H1 (cell line): Measurements from ENCODE around the gene JAG1. TPM values are rescaled to one million over a fixed set of nuclear protein-coding genes. Genes with fewer than 3 reads are reported as not detected.

Experiments
- CTCF ChIA-PET: fragments of 300-600 bp; sonication (Branson Sonifier 250); formaldehyde crosslinking; loops from one replicate; lab custom pipeline; 2021; ENCODE audit not compliant: partially characterized antibody; lab: Charles Lee
- POLR2A ChIA-PET: fragments of 300-600 bp; sonication (Branson Sonifier 250); formaldehyde crosslinking; loops from one replicate; lab custom pipeline; 2021; ENCODE audit warnings: inconsistent platforms; ENCODE audit not compliant: partially characterized antibody; lab: Charles Lee
- DNase-seq, 2 experiments: peaks; one replicate each; pipeline versions ENCODE4 v3.0.0 to v3.0.0-alpha.2; 2010 to 2022; ENCODE audit warnings: low spot score in 2 of 2, low read depth in 1 of 2, mixed read lengths in 1 of 2
- FAIRE-seq: peaks from 2 replicates; lab custom pipeline; 2011; peaks lifted over from hg19 to GRCh38; lab: Jason Lieb, UNC
- H2AFZ ChIP-seq: 2 replicates; pipeline ENCODE4 v1.8.1; 2012; ENCODE audit warnings: low read length, inconsistent platforms
- H2AK5ac ChIP-seq: 2 replicates; pipeline ENCODE4 v1.6.1; 2013; ENCODE audit warnings: low read depth, low read length
- H2BK120ac ChIP-seq: replicated peaks from 2 replicates; pipeline ENCODE3; 2013; ENCODE audit warnings: low read depth, low read length, inconsistent platforms
- H2BK12ac ChIP-seq: 2 replicates; pipeline ENCODE4 v1.6.1; 2013; ENCODE audit warnings: low read depth, low read length
- H2BK15ac ChIP-seq: 2 replicates; pipeline ENCODE4 v1.6.1; 2013; ENCODE audit warnings: low read length
- H2BK20ac ChIP-seq: 2 replicates; pipeline ENCODE4 v1.6.1; 2013; ENCODE audit warnings: low read length
- H2BK5ac ChIP-seq: 2 replicates; pipeline ENCODE4 v1.6.1; 2013; ENCODE audit warnings: low read depth, low read length
- H3K14ac ChIP-seq: 2 replicates; pipeline ENCODE4 v1.6.1; 2013; ENCODE audit warnings: inconsistent platforms; ENCODE audit not compliant: insufficient read length
- H3K18ac ChIP-seq: 2 replicates; pipeline ENCODE4 v1.6.1; 2013; ENCODE audit warnings: low read length; ENCODE audit errors: extremely low read depth
- H3K23ac ChIP-seq: 2 replicates; pipeline ENCODE4 v1.6.1; 2013; ENCODE audit warnings: inconsistent platforms; ENCODE audit not compliant: insufficient read length
- H3K23me2 ChIP-seq: 2 replicates; pipeline ENCODE4 v1.6.1; 2013; ENCODE audit warnings: low read depth, low read length
- H3K27ac ChIP-seq: 2 replicates; pipeline ENCODE4 v1.6.1; 2011; ENCODE audit warnings: low read depth, low read length, inconsistent platforms
- H3K27me3 ChIP-seq, 4 experiments: replicated peaks in 1 of 4; 1 replicate in 1 of 4; 2 replicates in 3 of 4; pipeline versions ENCODE4 v1.6.1 to v1.8.1; 2011 to 2013; ENCODE audit warnings: low read length in 3 of 4, mild to moderate bottlenecking in 3 of 4, inconsistent platforms in 2 of 4, mixed read lengths in 2 of 4, moderate library complexity in 1 of 4; ENCODE audit not compliant: control insufficient read depth in 3 of 4, insufficient read depth in 3 of 4; ENCODE audit errors: extremely low read depth in 1 of 4
- H3K36me3 ChIP-seq, 4 experiments: 2 replicates each; pipeline versions ENCODE4 v1.6.1 to v1.8.1; 2011 to 2013; ENCODE audit warnings: mild to moderate bottlenecking in 4 of 4, low read length in 3 of 4, moderate library complexity in 2 of 4, control low read depth in 1 of 4, inconsistent platforms in 1 of 4; ENCODE audit not compliant: insufficient read depth in 4 of 4, control insufficient read depth in 2 of 4
- H3K4ac ChIP-seq: replicated peaks from 2 replicates; pipeline ENCODE3; 2013; ENCODE audit warnings: low read length, low read depth, mixed read lengths, inconsistent platforms; ENCODE audit not compliant: insufficient read length
- H3K4me1 ChIP-seq, 4 experiments: replicated peaks in 1 of 4; 1 replicate in 1 of 4; 2 replicates in 3 of 4; pipeline versions ENCODE4 v1.6.1 to v1.8.1; 2011 to 2013; ENCODE audit warnings: low read length in 3 of 4, inconsistent platforms in 2 of 4, mixed read lengths in 1 of 4; ENCODE audit not compliant: insufficient read depth in 4 of 4, control insufficient read depth in 3 of 4
- H3K4me2 ChIP-seq, 2 experiments: 2 replicates each; pipeline versions ENCODE4 v1.6.1 to v1.8.1; 2011 to 2013; ENCODE audit warnings: low read depth in 2 of 2, low read length in 2 of 2, control low read depth in 1 of 2, inconsistent platforms in 1 of 2, mild to moderate bottlenecking in 1 of 2; ENCODE audit not compliant: insufficient read depth in 1 of 2
- H3K4me3 ChIP-seq, 4 experiments: fragments of 200-600, 300-600 bp in 1 of 4; sonication (generic), shearing (Covaris generic), sonication (Bioruptor Twin) in 1 of 4; 2 replicates each; pipeline versions ENCODE4 v1.5.1 to v1.8.1; 2011 to 2016; ENCODE audit warnings: low read length in 4 of 4, low read depth in 3 of 4, control low read depth in 2 of 4, inconsistent platforms in 2 of 4, mild to moderate bottlenecking in 2 of 4, mixed read lengths in 1 of 4, moderate library complexity in 1 of 4; ENCODE audit not compliant: insufficient read depth in 2 of 4; ENCODE audit errors: extremely low read depth in 1 of 4
- H3K56ac ChIP-seq: replicated peaks from 2 replicates; pipeline ENCODE3; 2013; ENCODE audit warnings: low read depth, mild to moderate bottlenecking, mixed read lengths, low read length, inconsistent platforms; ENCODE audit not compliant: insufficient read length
- H3K79me1 ChIP-seq: 2 replicates; pipeline ENCODE4 v1.6.1; 2013; ENCODE audit warnings: low read depth, low read length, control low read depth
- H3K79me2 ChIP-seq, 2 experiments: 2 replicates each; pipeline versions ENCODE4 v1.6.1 to v1.8.1; 2012 to 2013; ENCODE audit warnings: low read length in 2 of 2, mild to moderate bottlenecking in 2 of 2, inconsistent platforms in 1 of 2; ENCODE audit not compliant: insufficient read depth in 2 of 2, control insufficient read depth in 1 of 2
- H3K9ac ChIP-seq, 4 experiments: replicated peaks in 1 of 4; 1 replicate in 1 of 4; 2 replicates in 3 of 4; pipeline versions ENCODE4 v1.6.1 to v1.8.1; 2011 to 2013; ENCODE audit warnings: low read depth in 3 of 4, low read length in 3 of 4, control low read depth in 2 of 4, mild to moderate bottlenecking in 2 of 4, moderate library complexity in 2 of 4, inconsistent platforms in 1 of 4; ENCODE audit errors: extremely low read depth in 1 of 4
- H3K9me3 ChIP-seq, 2 experiments: 2 replicates each; pipeline versions ENCODE4 v1.6.1 to v1.8.1; 2012 to 2013; ENCODE audit warnings: mild to moderate bottlenecking in 2 of 2, moderate library complexity in 2 of 2, control low read depth in 1 of 2, inconsistent platforms in 1 of 2, low read depth in 1 of 2, low read length in 1 of 2, mixed read lengths in 1 of 2; ENCODE audit not compliant: insufficient read depth in 2 of 2
- H4K20me1 ChIP-seq, 2 experiments: replicated peaks in 1 of 2; 2 replicates each; pipeline versions ENCODE3 to v1.8.1; 2011 to 2013; ENCODE audit warnings: inconsistent platforms in 2 of 2, low read length in 2 of 2, mild to moderate bottlenecking in 1 of 2; ENCODE audit not compliant: insufficient read depth in 2 of 2, control insufficient read depth in 1 of 2
- H4K5ac ChIP-seq: 2 replicates; pipeline ENCODE4 v1.6.1; 2013; ENCODE audit warnings: low read length, low read depth, mixed read lengths, inconsistent platforms; ENCODE audit not compliant: insufficient read length
- H4K8ac ChIP-seq: 2 replicates; pipeline ENCODE4 v1.8.0; 2013; ENCODE audit warnings: mild to moderate bottlenecking, moderate library complexity, low read length, inconsistent platforms; ENCODE audit not compliant: insufficient read depth; ENCODE audit errors: extremely low read depth
- H4K91ac ChIP-seq: replicated peaks from 2 replicates; pipeline ENCODE3; 2013; ENCODE audit warnings: low read length, mixed read lengths, inconsistent platforms; ENCODE audit not compliant: insufficient read length
- ATF2 ChIP-seq: IDR thresholded peaks from 2 replicates; pipeline ENCODE4 v1.6.1; 2012; ENCODE audit warnings: low read length, inconsistent platforms
- ATF3 ChIP-seq: IDR thresholded peaks from 2 replicates; pipeline ENCODE4 v1.6.1; 2011; ENCODE audit warnings: low read depth, mild to moderate bottlenecking, low read length; ENCODE audit not compliant: insufficient read depth
- CHD2 ChIP-seq: IDR thresholded peaks from 2 replicates; pipeline ENCODE4 v1.6.1; 2012; ENCODE audit warnings: low read length, improper control_type of control experiment
- CREB1 ChIP-seq: IDR thresholded peaks from 2 replicates; pipeline ENCODE4 v1.6.1; 2012; ENCODE audit warnings: inconsistent platforms
- CTBP2 ChIP-seq: IDR thresholded peaks from 2 replicates; pipeline ENCODE4 v1.7.0; 2011; ENCODE audit warnings: borderline replicate concordance, mild to moderate bottlenecking, moderate library complexity, mixed read lengths, low read length; ENCODE audit not compliant: insufficient read depth, insufficient read length
- GTF2F1 ChIP-seq: IDR thresholded peaks from 2 replicates; pipeline ENCODE4 v1.6.1; 2012; ENCODE audit warnings: low read depth, low read length, improper control_type of control experiment, borderline replicate concordance
- JUN ChIP-seq: IDR thresholded peaks from 2 replicates; pipeline ENCODE4 v1.6.1; 2011; ENCODE audit warnings: low read depth, mild to moderate bottlenecking, improper control_type of control experiment, low read length
- POLR2A ChIP-seq, 2 experiments: IDR thresholded peaks; 1 replicate in 1 of 2; 2 replicates in 1 of 2; pipeline ENCODE4 v1.6.1; 2011; ENCODE audit warnings: low read depth in 2 of 2, low read length in 2 of 2, mild to moderate bottlenecking in 2 of 2; ENCODE audit errors: control extremely low read depth in 1 of 2
- RAD21 ChIP-seq, 2 experiments: IDR thresholded peaks in 1 of 2; conservative IDR thresholded peaks in 1 of 2; 2 replicates each; pipeline ENCODE4 v1.6.1; 2011; ENCODE audit warnings: low read depth in 2 of 2, low read length in 2 of 2, improper control_type of control experiment in 1 of 2, inconsistent platforms in 1 of 2, mild to moderate bottlenecking in 1 of 2, moderate library complexity in 1 of 2
- SP4 ChIP-seq: IDR thresholded peaks from 2 replicates; pipeline ENCODE4 v1.6.1; 2012; ENCODE audit warnings: low read length, inconsistent platforms
- SUZ12 ChIP-seq: fragments of 200-600 bp; sonication (generic); IDR thresholded peaks from 2 replicates; pipeline ENCODE4 v1.6.1; 2012; ENCODE audit warnings: mild to moderate bottlenecking, inconsistent platforms, low read length, moderate library complexity, mixed read lengths
- WGBS, 2 experiments: shearing (Covaris generic) in 1 of 2; methylation state at CpG; one replicate each; pipeline versions ENCODE4 v1.1.6 to v1.1.7; 2013 to 2015; ENCODE audit warnings: low lambda C conversion rate in 2 of 2, mixed read lengths in 2 of 2, inconsistent platforms in 1 of 2, low coverage in 1 of 2, missing lambda C conversion rate in 1 of 2; ENCODE audit not compliant: insufficient replicate concordance in 2 of 2, insufficient coverage in 1 of 2, insufficient read length in 1 of 2; ENCODE audit errors: extremely low coverage in 1 of 2, missing lambda C conversion rate in 1 of 2; 5-methylcytosine and 5-hydroxymethylcytosine counted together
- polyA plus RNA-seq, 7 experiments: library from polyadenylated mRNA; depleted of rRNA in 3 of 7; stranded (reverse) in 5 of 7; unstranded in 2 of 7; fragments of >200 nt in 5 of 7; fragments of 200-250 nt in 2 of 7; gene quantifications; 1 replicate in 5 of 7; 2 replicates in 1 of 7; 4 replicates in 1 of 7; pipeline versions ENCODE4 v1.2.1 to v1.2.3, GENCODE V29; 2011 to 2013; ENCODE audit warnings: missing spikeins in 2 of 7, mixed read lengths in 2 of 7
- total RNA-seq: library from RNA; stranded (reverse); fragmentation: NEBNext Ultra II Directional; extraction: Animal tissue kit (Norgen Biotek cat#: 25700); gene quantifications from 2 replicates; pipeline ENCODE4 v1.2.1, GENCODE V29; 2021

JAG1 gene
- total and polyA plus RNA-seq, 2 of the 8 experiments (the other 6 are each of a cell fraction or from before 2014, with no cell fraction given) = 13.5 to 27.3 TPM

- no peak overlapping the region for H3K23ac ChIP-seq
- peaks cover 25 to 94% of the 10 kb centered on the region in 2 experiments for H3K79me2 ChIP-seq
- peak overlapping the region; percentile 98 for H2BK12ac ChIP-seq
- no peak for DNase-seq
- peak overlapping the region in 2 of 4 experiments; percentile 11 to 43; a peak in 3 of 8 replicates for H3K4me3 ChIP-seq
- POLR2A ChIA-PET = interaction anchor here (1.2 kb wide), 2 partner anchors 10 to 12 kb away, joined by 4 to 5 read pairs; partner anchors contain the start of gene JAG1
- H3K27me3 ChIP-seq = no peaks in the 10 kb centered on the region
- peak overlapping the region; percentile 12 for H2BK120ac ChIP-seq
- FAIRE-seq = no peak
- peak overlapping the region; percentile 82 for H2BK5ac ChIP-seq
- no peak overlapping the region for H4K91ac ChIP-seq
- H2AK5ac ChIP-seq = peak overlapping the region; percentile 98
- H2BK15ac ChIP-seq = no peak overlapping the region
- peaks cover 11 to 60% (median 29%) of the 10 kb centered on the region in 4 experiments; a peak in 7 of 8 replicates for H3K36me3 ChIP-seq
- no peaks in the 10 kb centered on the region; a peak in 1 of 4 replicates for H3K9me3 ChIP-seq
- H2AFZ ChIP-seq = no peak overlapping the region
- H3K79me1 ChIP-seq = peaks cover 26% of the 10 kb centered on the region
- H4K5ac ChIP-seq = no peak overlapping the region
- H3K56ac ChIP-seq = no peak overlapping the region
- peak overlapping the region; percentile 57 to 72 for H3K4me2 ChIP-seq
- peaks cover 23 to 43% (median 39%) of the 10 kb centered on the region in 4 experiments for H3K4me1 ChIP-seq
- no peaks in the 10 kb centered on the region; the same call in 1 of the 2 replicates for H3K23me2 ChIP-seq
- H3K18ac ChIP-seq = peak overlapping the region; percentile 79
- H3K9ac ChIP-seq = no peak overlapping the region; a peak in 1 of 7 replicates
- H3K14ac ChIP-seq = no peak overlapping the region
- CTCF ChIA-PET = interaction anchor here (1.2 to 1.4 kb wide), 4 partner anchors 9 to 573 kb away, joined by 3 to 4 read pairs (median 3); partner anchors contain the start of gene JAG1
- no peak overlapping the region for H4K8ac ChIP-seq
- 69% methylated on average over 8 of the region's 8 CpGs; no CpG with 5 or more reads in 1 of the 2 experiments for WGBS, 2 experiments
- peaks cover 6 to 28% of the 10 kb centered on the region in 2 experiments for H4K20me1 ChIP-seq
- no peak overlapping the region for H3K27ac ChIP-seq
- peak overlapping the region; percentile 4 for H3K4ac ChIP-seq
- peak overlapping the region; percentile 89; the same call in 1 of the 2 replicates for H2BK20ac ChIP-seq
- TF ChIP-seq ATF2 (no peak), CREB1 (no peak), SP4 (no peak), JUN (no peak), GTF2F1 (no peak), CHD2 (no peak), RAD21 (IDR thresholded peaks at IDR 0.05 in 1 of 2, conservative IDR thresholded peaks at IDR 0.05 in 1 of 2; ENCODE audit: low read depth in 2 of 2, low read length in 2 of 2) (no peak), CTBP2 (no peak), SUZ12 (no peak), POLR2A (IDR thresholded peaks at IDR 0.05; ENCODE audit: control extremely low read depth in 1 of 2, low read depth in 2 of 2, low read length in 2 of 2) (no peak), ATF3 (no peak)
Measured at GRCh38 chr20:10663756-10664155, 10.0 kb downstream of the JAG1 start.
